Measurements from ENCODE around the gene PBXIP1.

DNA sequence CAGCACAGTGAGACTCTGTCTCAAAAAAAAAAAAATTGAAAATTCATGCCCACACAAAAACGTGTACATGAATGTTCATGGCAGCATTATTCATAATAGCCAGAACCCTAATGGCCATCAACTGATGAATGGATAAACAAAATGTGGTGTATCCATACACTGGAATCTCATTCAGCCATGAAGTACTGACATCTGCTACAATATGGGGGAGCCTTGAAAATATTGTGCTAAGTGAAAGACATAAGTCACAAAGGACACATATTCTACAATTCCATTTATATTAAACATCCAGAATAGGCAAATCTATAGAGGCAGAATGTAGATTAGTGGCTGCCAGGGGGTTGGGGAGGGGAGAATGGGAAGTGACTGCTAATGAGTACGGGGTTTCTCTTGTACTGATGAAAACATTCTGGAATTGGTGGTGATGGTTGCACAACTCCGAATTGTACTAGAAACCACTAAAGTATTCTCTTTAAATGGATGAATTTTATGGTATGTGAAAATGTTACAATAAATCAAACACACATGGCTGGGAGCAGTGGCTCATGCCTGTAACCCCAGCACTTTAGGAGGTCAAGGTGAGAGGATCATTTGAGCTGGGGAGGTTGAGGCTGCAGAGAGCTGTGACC, 52.8 kb downstream of the PBXIP1 start:
- no peak for TF ChIP-seq EZH2 (IDR thresholded peaks at IDR 0.05; ENCODE audit: insufficient read depth, poor library complexity, severe bottlenecking)
- no peak for TF ChIP-seq EZH2phosphoT487 (IDR thresholded peaks at IDR 0.05; ENCODE audit: insufficient read depth, low read depth)

All from GM23248 (cell line).